ENCODE data around the gene MSRB1.

The MSRB1 gene

GRCh38 chr16:1946495-1947368 lies 3.7 kb upstream of the MSRB1 start:
- TF ChIP-seq CTCF (IDR thresholded peaks at IDR 0.05; ENCODE audit: low read depth, low read length, missing control alignments), result no peak
- no peak overlapping the region for H3K4me3 ChIP-seq (ENCODE audit: low read depth, low read length)
- no peak for DNase-seq (ENCODE audit: low read depth)

GRCh38 chr16:1945559-1946391 lies 2.8 kb upstream of the MSRB1 start:
- no peak overlapping the region for H3K4me3 ChIP-seq (ENCODE audit: low read depth, low read length)
- no peak for TF ChIP-seq CTCF (IDR thresholded peaks at IDR 0.05; ENCODE audit: low read depth, low read length, missing control alignments)
- DNase-seq (ENCODE audit: low read depth), result no peak

DNA sequence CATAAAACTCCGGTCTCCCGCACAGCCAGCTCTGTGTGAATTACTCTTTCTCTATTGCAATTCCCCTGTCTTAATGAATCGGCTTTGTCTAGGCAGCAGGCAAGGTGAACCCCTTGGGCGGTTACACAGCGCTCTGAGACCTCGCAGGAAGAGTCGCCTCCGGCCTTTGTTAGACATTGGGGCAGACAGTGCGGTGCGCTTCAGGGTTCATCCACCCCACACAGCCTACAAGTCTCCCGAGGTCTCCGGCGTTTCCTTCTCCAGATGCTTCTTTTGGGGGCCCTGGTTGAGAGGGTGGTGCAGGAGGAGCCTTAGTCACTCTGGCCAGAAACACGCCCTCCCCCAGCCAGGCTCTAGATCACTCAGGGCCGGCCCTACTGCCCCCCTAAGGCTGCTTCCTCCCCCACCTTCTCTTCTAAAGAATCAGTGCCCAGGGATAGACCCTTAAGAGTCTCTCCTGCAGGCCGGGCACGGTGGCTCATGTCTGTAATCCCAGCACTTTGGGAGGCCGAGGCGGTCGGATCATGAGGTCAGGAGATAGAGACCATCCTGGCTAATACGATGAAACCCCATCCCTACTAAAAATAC lies 1.7 kb upstream of the MSRB1 start:
- DNase-seq (ENCODE audit: low read depth), result no peak
- TF ChIP-seq CTCF (IDR thresholded peaks at IDR 0.05; ENCODE audit: low read depth, low read length, missing control alignments), result no peak
- H3K4me3 ChIP-seq (ENCODE audit: low read depth, low read length), result no peak overlapping the region

DNA sequence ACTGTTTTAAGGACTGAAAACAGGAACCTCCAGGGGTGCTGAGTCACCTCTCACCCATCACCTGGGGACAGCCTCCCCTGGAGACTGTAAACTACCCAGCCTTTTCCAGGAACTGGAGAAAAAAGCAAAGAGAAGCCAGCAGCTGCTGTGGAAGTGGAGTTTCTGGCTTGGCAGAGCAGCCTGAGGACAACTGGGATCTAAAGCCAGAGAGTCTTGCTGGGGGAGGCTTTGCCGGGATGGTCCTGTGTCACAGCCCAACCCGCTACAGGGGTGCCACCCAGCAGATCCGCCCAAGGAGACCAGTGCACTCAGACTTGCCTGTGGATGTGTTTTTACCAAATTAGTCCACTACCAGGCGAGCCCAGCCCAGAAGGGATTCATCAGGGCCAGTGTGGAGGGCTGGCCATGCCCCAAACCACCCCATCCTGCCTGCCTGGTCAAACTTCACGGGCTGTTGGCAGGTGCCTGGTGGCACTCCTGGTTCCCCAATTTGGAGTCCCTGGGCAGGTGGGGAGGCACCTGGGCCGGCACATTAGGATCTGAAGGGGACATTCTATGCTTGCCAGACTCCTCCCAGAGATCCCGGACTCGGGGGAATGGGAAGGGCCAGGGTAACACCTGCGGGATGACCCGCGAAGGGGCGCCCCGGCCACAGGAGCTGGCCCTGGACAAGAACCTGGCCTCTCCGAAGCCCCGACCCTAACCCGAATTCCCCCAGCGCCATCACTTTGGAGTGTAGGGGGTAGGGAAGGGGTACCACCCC lies 771 bp downstream of the MSRB1 start:
- TF ChIP-seq CTCF (IDR thresholded peaks at IDR 0.05; ENCODE audit: low read depth, low read length, missing control alignments), result no peak
- DNase-seq (ENCODE audit: low read depth), result no peak
- peak overlapping the region; percentile 95 for H3K4me3 ChIP-seq (ENCODE audit: low read depth, low read length)

DNA sequence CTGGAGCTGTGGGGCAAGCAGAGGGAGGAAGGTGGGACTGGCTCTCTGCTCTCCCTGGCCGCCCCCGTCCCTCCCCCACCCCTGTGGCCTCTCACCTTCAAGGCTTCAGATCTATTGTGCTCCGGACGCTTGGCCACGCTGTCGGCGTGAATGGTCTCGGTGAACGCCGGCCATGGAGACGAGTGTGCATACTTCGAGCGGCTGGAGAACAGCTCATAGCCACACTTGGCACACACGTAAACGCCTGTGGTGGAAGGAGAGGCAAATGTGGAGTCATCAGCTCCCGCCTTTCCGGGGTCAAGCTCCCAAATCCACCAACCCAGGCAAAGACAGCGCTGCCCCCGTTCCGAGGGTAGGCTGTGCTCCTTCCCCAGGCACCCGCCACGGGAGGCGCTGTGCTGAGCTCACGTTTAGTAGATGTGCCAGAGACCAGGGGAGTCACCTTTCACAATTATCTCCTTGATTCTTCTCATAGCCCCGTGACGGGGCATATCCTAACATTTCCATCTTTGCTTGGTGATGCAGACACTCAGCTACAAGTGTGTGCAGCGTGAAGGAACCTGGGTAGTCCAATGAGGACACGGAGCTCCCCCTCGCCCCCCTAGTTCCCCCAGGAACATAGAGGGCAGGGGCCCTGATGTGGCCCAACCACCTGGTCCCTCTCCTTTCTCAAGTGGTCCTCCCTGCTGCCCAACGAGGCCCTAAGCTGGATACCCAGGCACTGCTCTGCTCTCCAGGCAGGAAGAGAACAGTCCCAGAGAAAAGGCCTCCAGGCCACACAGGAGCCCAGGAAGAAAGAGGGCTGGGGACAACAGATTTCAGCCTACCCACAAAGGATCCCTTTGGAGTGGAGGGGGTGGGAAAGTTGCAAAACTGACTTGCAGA lies 1.6 kb downstream of the MSRB1 start:
- no peak for DNase-seq (ENCODE audit: low read depth)
- TF ChIP-seq CTCF (IDR thresholded peaks at IDR 0.05; ENCODE audit: low read depth, low read length, missing control alignments), result no peak
- H3K4me3 ChIP-seq (ENCODE audit: low read depth, low read length), result peak overlapping the region; percentile 95
